ENCODE measurements around the gene SERF2.
"Not testable (repeated sequence)": the region's sequence is repeated elsewhere in the genome, so short reads cannot be mapped to it uniquely, and the experiment has no call there.

Gene SERF2

GRCh38 chr15:43799945-43800285 is 7.8 kb downstream of the SERF2 start, which contains the start of gene SERINC4:
TSS of gene SERINC4 (minus strand) at chr15:43800220. CDS start at chr15:43799986, 234 bp downstream.
- H3K4me3 ChIP-seq (replicated peaks; ENCODE audit: low read depth, low read length): peak within 1 kb of the TSS; percentile 96
- no peak for DNase-seq (ENCODE audit: extremely low read depth, low read depth)
- no peak for TF ChIP-seq CTCF (IDR thresholded peaks at IDR 0.05; ENCODE audit: low read depth, low read length, missing control alignments)

- no peak for TF ChIP-seq CTCF (IDR thresholded peaks at IDR 0.05; ENCODE audit: low read depth, low read length, missing control alignments)
- peak; percentile 60 for DNase-seq (ENCODE audit: extremely low read depth, low read depth)
Observed at GRCh38 chr15:43800286-43801141, 8.4 kb downstream of the SERF2 start, which contains the start of gene HYPK. TSS of gene HYPK (plus strand) at chr15:43800599. CDS start at chr15:43800623, 24 bp downstream.

GRCh38 chr15:43802676-43803075 is 10.6 kb downstream of the SERF2 start:
- not testable (repeated sequence) for H3K4me3 ChIP-seq (replicated peaks; ENCODE audit: low read depth, low read length); DNase-seq (ENCODE audit: extremely low read depth, low read depth)

More at GRCh38 chr15:43800286-43801141, 8.4 kb downstream of the SERF2 start, which contains the start of gene HYPK:
- H3K4me3 ChIP-seq (replicated peaks; ENCODE audit: low read depth, low read length): peak within 1 kb of the TSS; percentile 96

- no peak overlapping the region for H3K4me3 ChIP-seq (replicated peaks; ENCODE audit: low read depth, low read length)
- no peak for TF ChIP-seq CTCF (IDR thresholded peaks at IDR 0.05; ENCODE audit: low read depth, low read length, missing control alignments)
- DNase-seq (ENCODE audit: extremely low read depth, low read depth): no peak
Observed at GRCh38 chr15:43808435-43808950, 16.4 kb downstream of the SERF2 start.

GRCh38 chr15:43808960-43809678 is 17.0 kb downstream of the SERF2 start:
- no peak overlapping the region for H3K4me3 ChIP-seq (replicated peaks; ENCODE audit: low read depth, low read length)
- TF ChIP-seq CTCF (IDR thresholded peaks at IDR 0.05; ENCODE audit: low read depth, low read length, missing control alignments): no peak
- no peak for DNase-seq (ENCODE audit: extremely low read depth, low read depth)

- not testable (repeated sequence) for H3K4me3 ChIP-seq (replicated peaks; ENCODE audit: low read depth, low read length); DNase-seq (ENCODE audit: extremely low read depth, low read depth)
Observed at GRCh38 chr15:43815064-43815463, 22.9 kb downstream of the SERF2 start.

GRCh38 chr15:43821505-43821904 is 29.4 kb downstream of the SERF2 start:
- DNase-seq (ENCODE audit: extremely low read depth, low read depth): no peak
- TF ChIP-seq CTCF (IDR thresholded peaks at IDR 0.05; ENCODE audit: low read depth, low read length, missing control alignments): no peak
- no peak overlapping the region for H3K4me3 ChIP-seq (replicated peaks; ENCODE audit: low read depth, low read length)

All from HFF-Myc (cell line).